Muscle of back (tissue), 13 donors: Measurements from ENCODE around the gene LCN1. TPM values are rescaled to one million over a fixed set of nuclear protein-coding genes. Genes with fewer than 3 reads are reported as not detected.
A peak's percentile ranks its signal among the peaks of the same experiment; 100 is the strongest.

Experiments used
- DNase-seq, 3 donors: peaks; one replicate each; pipeline versions ENCODE4 v3.0.0 to v3.0.0-alpha.2; 2013
- long read RNA-seq, 9 donors: transcript quantifications; one replicate each; lab custom pipeline, GENCODE V29; 2026
- polyA plus RNA-seq, 10 donors: library from polyadenylated mRNA; unstranded; fragments of 120-200 nt; gene quantifications; one replicate each; pipeline ENCODE4 v1.2.1, GENCODE V29; 2013; ENCODE audit not compliant: insufficient read length in 10 of 10

LCN1 gene
- not detected for polyA plus RNA-seq
- long read RNA-seq, donor 1: 0 reads
- long read RNA-seq, donor 2: 0 reads
- long read RNA-seq, donor 3: 0 reads
- long read RNA-seq, donor 4: 0 reads
- long read RNA-seq, donor 5: 0 reads
- long read RNA-seq, donor 6: 0 reads
- long read RNA-seq, donor 7: 0 reads
- long read RNA-seq, donor 8: 0 reads
- long read RNA-seq, donor 9: 0 reads

DNA sequence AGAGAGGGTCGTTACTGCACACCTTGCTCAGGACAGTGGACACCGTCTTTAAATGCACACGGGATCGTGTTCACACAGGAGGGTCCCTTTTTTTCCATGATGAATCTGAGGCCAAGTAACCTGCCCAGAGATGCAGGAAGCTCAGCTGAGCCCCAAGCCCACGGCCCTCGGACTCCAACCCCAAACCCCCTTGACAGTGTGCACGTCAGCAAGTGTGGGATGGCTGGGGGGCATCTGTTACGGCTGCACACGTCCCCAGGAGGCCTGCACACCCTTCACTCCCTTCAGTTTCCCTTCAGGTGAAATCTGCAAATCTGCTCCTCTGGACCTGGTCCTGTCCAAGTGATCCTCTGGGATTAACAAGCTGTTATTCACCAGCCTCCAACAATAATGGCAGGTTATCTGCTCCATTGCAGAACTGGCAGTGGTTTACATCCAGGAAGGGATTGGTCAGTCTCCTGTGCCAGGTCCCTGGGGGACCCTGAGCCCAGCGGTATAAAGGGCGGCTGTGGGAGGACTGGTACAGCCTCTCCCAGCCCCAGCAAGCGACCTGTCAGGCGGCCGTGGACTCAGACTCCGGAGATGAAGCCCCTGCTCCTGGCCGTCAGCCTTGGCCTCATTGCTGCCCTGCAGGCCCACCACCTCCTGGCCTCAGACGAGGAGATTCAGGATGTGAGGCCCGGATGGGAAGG, at the start of gene LCN1:
Gene LCN1, plus strand, starts transcription at position 525 of the 692 bp plus-strand sequence. Its CDS starts 58 bp downstream, at position 583.
- DNase-seq: no peak

DNA sequence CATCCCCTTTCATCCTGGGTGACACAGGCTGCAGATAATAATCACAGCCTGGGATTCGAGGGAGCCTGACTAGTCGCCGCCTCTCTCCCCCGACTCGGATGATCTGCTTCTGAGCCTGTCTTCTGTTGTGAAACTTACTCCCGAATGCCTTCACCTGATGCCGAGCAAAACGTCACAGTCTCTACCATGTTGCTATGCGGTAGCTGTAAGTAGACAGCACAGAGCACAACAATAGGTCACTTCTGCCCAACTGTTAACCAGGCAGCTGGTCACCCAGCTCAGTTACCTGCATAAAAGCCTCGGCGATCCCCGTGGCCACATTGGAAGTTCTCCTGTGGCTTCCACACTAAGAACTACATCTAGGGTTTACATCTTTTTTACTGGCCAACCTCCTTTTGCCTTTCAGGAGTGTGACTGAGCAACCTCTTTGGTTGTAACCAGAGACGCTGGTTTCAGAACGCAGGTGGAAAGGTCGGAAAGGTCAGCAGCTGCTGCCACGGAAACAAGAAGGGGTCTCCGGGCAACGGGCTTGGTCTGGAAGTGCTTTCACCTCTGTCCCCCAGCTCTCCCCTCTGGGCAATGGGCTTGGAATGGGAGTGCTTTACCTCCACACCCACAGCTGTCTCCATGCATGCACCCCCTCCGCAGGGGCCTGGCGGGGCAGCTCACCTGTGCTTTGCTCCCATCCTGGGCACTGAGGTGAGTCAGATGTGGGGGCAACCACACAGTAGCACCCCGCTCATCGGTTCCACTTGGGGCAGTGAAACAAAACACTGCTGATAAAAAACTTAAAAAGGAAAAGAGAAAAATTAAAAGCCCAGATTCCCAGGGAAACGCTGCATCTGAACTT, 49.2 kb upstream of the LCN1 start:
- DNase-seq: no peak

DNA sequence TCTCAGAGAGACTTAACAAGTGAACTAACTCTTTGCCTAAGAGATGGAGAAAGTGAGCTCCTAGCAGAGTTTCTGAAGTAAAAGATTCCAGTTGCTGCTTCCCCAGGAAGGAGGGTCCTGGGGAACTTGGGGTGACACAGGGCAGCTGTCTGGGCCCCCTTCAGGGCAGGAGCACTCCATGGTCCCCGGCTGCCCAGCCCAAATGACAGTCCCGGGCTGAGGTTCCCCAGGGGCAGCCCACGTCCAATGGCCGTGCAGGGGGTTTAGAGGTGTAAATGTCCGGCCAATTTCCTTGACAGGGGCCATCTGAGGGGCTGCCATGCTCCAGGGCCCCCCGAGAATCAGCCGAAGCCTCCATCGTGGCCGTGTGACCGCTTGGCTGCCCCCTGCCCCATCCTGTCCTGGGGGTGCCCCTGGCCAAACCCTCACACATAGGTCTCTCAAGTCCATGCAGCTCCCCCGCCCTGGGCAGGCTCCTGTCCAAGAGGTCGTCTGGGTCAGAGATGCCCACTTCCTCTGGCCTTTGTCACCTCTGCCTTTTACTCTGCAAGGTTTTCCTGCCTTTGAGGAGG, 47.2 kb upstream of the LCN1 start:
- DNase-seq: no peak

DNA sequence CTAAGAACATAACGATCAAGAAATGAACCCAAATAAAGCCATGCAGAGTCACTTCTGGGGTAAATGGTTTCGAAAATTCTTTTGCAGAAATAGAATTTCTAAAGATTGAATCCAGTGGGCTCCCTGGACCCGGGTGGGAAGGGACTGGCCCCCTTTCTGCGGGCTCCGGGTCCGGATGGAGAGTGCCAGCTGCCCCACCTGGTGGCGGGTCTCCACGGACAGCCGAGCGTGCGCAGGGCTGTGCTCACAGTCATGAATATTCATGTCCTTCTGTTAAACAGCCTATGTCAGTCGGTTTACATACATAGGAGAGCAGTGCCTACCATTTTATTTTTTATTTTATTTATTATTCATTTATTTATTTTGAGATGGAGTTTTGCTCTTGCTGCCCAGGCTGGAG, 46.3 kb upstream of the LCN1 start:
- no peak for DNase-seq

DNA sequence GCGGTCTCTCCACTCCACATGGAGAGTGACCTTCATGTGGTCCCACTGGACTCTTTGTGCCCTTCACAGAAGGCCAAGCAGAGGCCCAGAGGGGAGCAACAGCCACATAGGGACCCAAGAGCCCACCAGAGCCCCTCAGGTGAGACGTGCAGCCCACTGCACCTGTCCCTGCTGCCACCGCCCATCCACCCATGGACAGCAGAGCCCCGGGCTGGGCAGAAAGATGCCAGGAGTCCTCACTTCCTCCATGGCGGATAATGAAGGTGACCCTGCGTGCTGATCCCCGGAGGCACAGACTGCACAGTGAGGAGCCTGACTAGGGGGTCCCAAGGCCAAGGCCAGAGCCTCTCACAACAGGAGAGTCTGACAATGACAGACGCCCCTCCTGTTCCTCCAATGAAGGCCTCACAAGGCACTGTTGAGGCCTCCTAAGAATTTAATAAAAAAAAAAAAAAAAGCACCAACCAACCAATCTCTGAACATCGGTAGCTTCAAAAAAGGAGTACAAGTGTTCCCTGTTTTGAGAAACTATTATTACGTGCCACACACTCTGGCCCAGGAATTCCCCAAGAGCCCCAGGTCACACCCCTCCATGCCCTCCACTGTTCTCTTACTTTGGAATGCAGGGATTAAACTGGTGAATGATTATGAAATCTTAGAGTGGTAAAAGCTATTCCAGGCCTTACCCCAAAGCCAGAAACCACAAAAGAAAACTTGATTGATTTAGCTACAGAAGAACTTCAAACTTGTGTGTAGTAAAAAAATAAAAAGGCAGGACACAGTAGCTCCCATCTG, 44.5 kb upstream of the LCN1 start:
- DNase-seq: no peak

DNA sequence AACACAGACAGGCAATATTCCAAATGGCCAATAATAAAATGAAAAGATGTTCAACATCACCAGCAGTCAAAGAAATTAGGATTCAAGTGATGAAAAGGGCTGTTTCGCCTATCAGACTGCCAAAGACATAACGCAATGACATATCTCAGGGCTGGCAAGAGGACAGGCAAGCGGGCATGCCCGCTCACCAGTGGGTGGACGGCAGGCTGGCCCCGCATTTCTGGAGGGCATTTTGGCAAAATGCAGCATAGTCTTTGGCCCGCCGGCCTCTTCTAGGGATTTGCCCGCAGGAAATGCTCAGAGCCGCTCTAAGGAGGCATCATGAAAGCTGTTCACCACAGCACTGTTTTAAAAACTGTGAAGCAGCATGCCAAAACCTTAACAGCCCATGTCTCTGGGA, 43.0 kb upstream of the LCN1 start:
- DNase-seq: peak in 1 of 3 donors; percentile 12

DNA sequence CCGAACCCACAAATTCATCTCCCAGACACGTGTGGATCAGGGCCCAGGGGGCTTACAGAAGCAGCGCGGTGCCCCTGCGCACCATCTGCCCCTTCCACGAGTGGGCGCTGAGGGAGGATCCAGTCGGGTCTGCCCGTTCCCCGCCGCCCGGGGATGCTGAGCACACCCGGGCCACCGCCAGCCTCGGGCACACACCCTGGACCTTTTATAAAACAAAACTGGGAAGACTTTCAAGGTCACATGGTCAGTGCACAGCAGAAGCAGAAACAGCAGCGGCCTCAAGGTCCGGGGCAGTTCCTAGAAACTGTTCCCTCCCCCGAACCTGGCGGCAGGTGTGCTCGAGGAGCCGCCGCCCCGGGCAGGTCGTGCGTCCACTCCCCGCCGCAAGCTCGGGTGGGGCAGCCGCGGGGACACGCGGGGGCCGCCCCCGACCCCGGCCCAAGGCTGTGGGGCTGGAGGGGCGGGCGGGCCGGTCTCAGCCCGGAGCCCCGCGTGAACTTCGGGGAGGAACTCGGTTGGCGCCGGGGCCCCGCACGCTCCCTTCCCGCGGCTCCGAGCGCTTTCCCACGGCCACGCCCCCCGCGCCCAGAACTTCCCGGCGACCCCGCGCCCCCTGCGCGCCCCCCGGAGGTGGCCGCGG, 42.3 kb upstream of the LCN1 start:
- peak in 1 of 3 donors; percentile 58 for DNase-seq

DNA sequence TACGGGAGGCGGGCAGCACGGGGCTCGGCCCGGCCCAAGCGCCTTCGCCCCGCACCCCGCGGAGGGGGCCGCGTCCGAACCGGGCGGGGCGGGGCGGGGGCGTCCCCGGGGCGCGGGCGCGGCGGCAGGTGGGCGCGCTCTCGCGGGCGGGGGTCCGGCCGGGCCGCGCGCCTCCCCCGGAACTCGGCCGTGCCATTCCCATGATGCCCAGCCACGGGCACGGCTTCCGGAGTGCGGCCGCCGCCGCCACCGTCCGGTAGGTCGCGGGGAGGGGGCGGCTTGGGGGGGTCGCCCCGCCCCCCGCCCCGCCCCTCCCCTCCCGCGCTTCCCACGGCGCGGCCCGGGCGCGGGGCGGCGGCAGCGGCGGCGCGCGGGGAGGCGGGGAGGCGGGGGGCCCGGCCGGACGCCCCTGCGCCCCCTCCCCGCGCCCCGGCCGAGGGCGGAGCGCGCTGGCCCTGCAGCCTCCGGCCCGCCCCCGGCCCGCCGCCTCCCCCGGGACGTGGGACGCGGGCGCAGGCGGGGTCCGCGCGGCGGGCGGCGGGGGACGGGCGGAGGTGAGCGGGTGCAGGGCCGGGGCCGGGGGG, 41.7 kb upstream of the LCN1 start, which contains the start of gene PPP1R26:
Gene PPP1R26, plus strand, starts transcription at position 314 of the 584 bp plus-strand sequence. CDS start 4,729 bp downstream, outside the sequence.
- peak in 1 of 3 donors; percentile 17 for DNase-seq

DNA sequence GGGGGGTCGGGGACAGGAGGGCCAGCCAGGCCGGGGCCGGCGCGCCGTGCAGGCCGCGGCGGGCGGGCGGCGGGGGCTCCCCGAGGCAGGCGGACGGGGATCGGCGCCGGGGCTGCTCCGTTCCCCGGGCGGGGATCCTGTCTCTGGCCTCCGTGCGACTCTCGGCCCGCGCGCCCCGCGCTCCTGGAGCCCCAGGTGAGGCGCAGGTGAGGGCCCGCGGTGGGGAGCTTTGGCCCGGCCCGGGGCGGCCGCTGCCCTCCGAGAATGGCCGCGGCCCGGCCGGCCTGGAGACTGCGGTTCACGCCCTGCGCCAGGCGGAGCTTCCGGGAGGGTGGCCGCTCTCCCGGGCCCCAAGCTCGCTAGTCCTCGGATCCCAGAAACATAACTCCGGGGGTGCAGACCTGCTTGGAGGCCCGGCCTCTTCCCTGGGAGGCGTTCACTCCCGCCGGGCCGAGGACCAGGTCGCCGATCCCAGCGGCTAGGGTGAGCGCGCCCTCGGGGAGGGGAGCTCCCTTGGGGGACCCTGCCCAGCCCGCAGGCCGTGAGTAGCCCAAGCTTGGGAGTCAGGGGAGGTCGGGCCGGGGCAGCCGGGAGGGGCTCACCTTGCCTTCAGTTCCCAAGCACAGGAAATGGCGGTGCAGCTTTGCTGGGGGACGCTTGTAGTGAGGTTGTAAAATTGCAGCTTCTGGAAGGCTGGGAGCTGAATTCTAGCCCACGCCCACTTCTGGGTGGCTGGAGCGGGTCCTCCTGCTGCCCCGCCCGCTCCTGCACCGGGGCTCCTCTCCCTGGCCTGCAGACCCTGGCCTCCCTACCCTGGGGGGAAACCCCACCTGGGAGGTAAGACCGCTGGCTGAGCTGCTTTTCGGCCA, 40.9 kb upstream of the LCN1 start:
- peak in 1 of 3 donors; percentile 52 for DNase-seq

DNA sequence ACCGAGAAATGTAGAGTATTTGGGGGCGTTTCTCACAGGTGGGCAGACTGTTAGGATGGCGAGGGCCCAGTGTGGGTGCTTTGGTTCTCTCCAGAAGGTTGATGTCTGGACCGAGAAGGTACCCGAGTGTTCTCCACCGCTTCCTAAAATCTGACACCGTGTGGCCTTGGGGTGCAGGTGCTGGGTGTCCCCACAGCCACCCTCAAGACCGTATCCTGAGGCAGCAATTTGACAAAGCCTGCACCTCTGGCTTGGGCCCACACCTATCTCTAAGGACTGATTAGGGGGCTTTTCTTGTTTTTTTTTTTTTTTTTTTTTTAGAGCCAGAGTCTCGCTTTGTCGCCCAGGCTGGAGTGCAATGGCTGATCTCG, 40.3 kb upstream of the LCN1 start:
- no peak for DNase-seq

DNA sequence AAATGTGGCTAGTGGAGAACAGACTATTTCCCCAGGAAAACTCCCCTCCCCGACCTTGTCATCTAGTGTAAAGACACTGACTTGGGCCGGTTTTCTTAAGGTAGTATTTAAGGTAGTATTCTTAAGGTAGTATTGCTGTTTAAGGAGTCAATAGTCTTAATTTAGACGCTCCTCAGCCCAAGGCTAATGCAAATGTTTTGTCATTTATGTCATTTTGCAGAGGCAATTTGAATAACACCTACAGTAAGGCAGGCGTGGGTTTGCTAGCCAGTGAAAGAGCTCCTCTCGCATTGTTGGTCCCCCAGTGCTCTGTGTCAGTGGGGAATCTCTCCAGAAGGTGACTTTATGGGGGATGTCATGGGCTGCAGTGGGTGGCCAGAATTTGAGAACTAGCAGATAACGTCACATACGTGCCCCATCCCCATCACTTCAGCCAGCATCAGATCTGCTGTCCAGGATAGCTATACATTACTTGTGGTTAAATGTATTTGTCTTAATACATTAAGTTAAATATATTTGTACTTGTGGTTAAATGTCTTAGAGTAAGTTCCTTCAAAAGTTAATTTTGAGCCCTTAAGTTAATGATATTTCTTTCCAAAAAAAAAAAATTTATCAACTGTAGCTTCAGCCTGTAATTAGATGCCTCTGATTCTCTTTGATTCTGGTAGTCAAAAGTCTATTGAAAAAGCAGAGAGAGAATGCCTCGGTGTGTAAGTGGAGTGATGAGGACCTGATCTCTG, 39.1 kb upstream of the LCN1 start:
- no peak for DNase-seq

DNA sequence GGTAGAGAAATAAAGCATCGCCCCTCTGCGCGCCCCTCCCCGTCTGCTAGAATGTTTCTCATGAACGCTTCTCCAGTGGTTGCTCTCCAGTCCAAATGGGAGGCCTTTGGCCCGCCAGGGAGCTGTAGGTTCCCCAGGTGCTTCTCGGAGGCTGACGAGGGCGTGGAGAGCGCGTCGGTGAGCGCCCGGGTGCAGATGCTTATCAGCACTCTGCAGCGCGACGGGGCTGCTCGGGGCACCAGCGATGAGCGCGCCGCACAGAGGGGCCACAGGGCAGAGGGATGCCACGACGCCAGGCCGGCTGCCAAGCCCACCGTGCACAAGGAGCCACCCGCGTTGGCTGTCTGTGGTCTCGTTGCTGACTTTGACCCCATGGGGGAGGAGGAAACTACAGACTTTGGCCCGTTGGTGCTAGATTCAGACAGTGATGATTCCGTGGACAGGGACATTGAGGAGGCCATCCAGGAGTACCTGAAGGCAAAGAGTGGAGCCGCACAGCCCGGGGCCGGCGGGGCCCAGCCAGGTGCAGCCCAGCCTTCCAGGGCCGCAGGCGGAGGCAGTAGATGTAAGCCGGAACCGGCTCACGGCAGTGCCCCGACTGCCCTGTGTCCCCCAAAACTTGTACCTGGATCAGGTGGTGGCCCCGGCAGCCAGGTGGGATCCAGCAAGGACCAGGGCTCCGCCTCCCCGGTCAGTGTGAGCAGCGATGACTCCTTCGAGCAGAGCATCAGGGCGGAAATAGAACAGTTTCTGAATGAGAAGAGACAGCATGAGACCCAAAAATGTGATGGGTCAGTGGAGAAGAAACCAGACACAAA, 36.6 kb upstream of the LCN1 start:
- no peak for DNase-seq

DNA sequence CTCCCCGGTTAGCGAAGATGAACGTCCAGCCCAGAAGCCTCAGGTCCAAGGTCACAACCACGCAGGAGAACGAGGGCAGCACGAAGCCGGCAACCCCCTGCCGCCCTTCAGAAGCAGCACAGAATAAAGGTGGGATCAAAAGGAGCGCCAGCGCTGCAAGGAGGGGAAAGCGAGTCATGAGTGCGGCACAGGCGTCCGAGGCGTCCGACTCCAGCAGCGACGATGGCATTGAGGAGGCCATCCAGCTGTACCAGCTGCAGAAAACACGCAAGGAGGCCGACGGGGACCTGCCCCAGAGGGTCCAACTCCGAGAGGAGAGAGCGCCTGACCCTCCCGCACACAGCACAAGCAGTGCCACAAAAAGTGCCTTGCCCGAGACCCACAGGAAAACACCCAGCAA, 35.9 kb upstream of the LCN1 start:
- no peak for DNase-seq

DNA sequence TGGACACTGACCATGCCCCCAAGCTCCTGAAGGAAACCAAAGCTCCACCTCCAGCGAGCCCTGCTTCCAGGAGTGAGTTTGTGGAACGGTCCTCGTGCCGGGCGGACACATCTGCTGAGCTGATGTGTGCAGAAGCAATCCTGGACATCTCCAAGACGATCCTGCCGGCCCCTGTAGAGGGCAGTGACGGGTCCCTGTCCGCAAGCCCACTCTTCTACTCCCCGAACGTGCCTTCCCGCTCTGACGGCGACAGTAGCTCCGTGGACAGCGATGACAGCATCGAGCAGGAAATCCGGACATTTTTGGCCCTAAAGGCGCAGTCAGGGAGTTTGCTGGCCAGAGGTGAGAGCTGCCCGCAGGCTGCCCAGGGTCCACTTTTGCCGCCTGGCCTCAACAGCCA, 35.4 kb upstream of the LCN1 start:
- DNase-seq: no peak

DNA sequence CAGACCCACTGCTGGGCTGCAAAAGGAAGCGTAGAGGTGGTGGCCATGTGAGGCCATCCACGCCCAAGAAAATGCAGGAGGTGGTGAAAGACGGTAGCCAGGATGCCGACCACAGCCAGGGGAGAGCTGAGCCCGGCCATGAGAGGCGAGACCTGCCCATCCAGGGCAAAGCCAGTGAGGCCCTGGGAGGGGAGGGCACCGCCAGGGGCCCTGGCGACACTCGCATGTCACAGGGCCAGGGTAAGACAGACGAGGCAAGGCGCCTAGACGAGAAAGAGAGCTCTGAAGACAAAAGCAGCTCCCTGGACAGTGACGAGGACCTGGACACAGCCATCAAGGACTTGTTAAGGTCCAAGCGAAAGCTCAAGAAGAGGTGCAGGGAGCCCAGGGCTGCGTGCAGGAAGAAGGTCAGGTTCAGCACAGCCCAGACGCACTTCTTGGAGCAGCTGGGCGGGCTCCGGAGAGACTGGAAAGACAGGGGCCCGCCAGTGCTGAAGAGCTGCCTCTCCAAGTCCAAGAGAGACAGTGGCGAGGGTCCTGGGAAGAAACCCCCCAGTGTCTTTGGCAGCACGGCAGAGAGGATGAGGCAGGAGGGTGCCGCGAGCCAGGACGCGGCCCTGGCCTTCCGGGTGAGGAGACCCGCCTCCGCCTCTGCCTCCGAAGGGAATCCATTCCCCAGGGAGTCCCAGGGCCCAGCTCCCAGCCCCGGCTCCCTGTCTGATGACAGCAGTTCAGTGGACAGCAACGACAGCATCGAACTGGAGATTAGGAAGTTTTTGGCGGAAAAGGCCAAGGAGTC, 34.8 kb upstream of the LCN1 start:
- DNase-seq: no peak

DNA sequence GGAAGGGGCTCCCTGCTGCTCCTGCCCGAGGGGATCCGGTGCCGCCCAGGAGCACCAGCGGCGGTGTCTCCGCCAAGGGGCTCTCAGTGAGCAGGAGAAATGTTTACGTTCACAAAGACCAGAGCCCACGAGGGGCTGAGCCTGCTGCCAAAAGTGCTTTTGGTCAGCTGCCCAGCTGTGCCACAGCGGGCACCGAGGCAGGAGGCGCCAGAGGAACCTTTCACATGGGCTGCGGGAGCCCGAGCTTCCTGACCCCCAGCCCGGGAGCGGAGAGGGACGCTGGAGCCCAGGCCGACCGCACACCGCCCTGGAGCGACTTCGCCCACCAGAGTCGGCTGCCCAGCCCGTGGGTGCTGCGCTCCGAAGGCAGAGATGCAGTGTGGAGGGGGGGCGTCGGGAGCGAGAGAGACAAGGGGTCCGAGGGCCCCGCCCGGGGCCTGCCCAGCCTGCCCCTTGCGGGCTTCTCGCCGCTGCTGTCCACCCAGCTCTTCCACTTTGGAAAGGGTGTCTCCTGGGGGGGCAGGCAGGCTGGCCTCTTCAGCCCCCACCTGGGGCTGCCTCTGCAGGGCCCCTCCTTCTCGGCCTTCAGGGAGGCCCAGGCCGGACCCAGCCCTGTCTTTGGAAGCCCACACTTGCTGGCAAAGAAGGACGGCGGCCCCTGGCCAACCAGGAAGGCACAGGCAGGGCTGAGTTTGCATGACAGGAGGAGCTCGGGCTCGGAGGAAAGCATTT, 33.8 kb upstream of the LCN1 start:
- DNase-seq: no peak

DNA sequence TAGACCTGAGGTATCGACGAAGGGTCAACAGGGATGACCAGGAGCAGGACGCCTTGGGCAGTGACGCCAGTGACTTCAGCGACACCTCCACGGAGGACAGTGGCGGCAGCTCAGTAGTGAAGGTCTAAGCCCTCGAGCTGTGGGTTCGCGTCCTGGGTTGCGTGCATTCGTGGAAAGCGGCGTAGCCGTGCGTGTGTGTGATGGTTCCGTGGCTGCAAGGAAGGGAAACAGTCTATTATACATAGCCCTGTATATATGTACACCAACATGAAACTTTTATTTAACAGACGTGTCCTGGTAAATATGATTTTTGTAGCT, 33.3 kb upstream of the LCN1 start:
- DNase-seq: no peak
